T-helper 2 cell treated with Interferon-gamma antibody and Interleukin-4, amounts not matched to agents 5 μg/mL and 100 μg/mL, for 36 hours (primary cell): ENCODE data around the gene PTGES.

Experiments used
- DNase-seq: peaks from one replicate; pipeline ENCODE4 v3.0.0; 2021; ENCODE audit warnings: low spot score
- H3K27ac Mint-ChIP-seq: one replicate; pipeline ENCODE4 v1.8.0; 2021; ENCODE audit warnings: mild to moderate bottlenecking, mixed read lengths
- H3K27me3 Mint-ChIP-seq: one replicate; pipeline ENCODE4 v1.8.0; 2021; ENCODE audit warnings: low read depth, mixed read lengths
- H3K36me3 Mint-ChIP-seq: one replicate; pipeline ENCODE4 v1.8.0; 2021; ENCODE audit warnings: low read depth, mixed read lengths
- H3K4me1 Mint-ChIP-seq: one replicate; pipeline ENCODE4 v1.8.0; 2021; ENCODE audit warnings: low read depth, mixed read lengths
- H3K4me3 Mint-ChIP-seq: one replicate; pipeline ENCODE4 v1.8.0; 2022; ENCODE audit warnings: mild to moderate bottlenecking, moderate library complexity, mixed read lengths
- H3K9me3 Mint-ChIP-seq: one replicate; pipeline ENCODE4 v1.8.0; 2021; ENCODE audit warnings: mixed read lengths

PTGES gene

DNA sequence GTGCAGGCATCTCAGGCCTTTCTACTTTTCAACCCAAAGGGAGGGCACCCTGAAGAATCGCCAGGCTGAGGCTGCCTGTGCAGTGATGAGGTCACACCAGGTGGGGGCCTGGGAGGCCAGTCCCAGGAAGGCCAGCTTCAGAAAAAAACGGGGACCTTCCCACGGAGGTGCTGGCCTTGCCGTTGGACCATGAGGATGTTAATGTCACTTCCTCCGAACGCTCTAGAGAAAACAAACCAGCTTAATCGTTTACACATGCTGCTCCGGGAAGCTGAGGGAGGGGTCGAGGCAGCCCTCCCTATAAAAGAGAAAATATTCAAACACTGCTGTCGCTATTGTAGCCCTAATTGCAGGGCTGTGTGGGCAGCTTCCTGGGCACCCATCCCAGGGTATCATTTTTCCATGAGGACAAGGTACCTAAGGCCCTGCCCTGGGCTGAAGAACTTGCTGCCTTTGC, 27.0 kb downstream of the PTGES start:
- Mint-ChIP-seq H3K36me3 (no peaks in the 10 kb centered on the region), H3K4me1 (peaks cover 3% of the 10 kb centered on the region)

DNA sequence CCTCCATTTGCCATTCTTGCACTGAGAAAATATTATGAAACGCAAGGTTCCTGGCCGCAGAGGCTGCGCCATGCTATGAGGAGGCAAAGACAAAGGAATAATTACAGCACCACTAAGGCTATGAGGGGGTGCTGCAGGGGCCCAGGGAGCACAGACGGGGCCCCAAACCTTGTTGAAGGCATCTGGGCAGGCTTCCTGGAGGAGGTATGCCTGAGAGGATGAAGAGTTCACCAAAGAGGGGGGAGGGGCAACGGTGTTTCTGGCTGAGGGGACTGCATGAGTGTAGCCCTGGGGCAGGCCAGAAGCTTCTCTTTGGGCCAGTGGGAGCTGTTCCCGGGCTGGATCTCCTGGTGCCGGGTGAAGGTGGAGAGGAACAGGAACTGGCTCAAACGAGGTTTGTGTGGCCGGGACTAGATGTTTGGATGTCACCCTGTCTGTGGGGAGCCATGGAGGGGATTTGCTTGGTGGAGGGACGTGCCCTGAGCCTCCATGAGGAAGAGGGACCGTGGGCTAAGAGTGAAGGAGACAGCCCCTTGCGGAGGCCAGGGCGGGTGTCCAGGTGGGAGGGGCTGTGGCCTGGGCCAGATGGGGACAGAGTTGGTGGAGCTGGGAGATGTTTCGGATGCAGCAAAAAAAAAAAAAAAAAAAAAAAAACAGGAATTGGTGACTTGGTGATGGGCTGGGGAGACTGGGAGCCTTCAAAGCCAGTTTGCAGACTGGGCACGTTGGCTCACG, 28.2 kb downstream of the PTGES start:
- no peak for DNase-seq
- peaks cover 3% of the 10 kb centered on the region for H3K4me1 Mint-ChIP-seq
- peak overlapping the region; percentile 45 for H3K27ac Mint-ChIP-seq
- peaks cover 5% of the 10 kb centered on the region for H3K27me3 Mint-ChIP-seq
- no peaks in the 10 kb centered on the region for H3K36me3 Mint-ChIP-seq
- no peak overlapping the region for H3K4me3 Mint-ChIP-seq
- H3K9me3 Mint-ChIP-seq, result no peaks in the 10 kb centered on the region

More for the DNA sequence above, 27.0 kb downstream of the PTGES start:
- no peaks in the 10 kb centered on the region for H3K9me3 Mint-ChIP-seq
- H3K27me3 Mint-ChIP-seq, result peaks cover 7% of the 10 kb centered on the region
- no peak for DNase-seq
- H3K27ac Mint-ChIP-seq, result no peak overlapping the region
- no peak overlapping the region for H3K4me3 Mint-ChIP-seq

DNA sequence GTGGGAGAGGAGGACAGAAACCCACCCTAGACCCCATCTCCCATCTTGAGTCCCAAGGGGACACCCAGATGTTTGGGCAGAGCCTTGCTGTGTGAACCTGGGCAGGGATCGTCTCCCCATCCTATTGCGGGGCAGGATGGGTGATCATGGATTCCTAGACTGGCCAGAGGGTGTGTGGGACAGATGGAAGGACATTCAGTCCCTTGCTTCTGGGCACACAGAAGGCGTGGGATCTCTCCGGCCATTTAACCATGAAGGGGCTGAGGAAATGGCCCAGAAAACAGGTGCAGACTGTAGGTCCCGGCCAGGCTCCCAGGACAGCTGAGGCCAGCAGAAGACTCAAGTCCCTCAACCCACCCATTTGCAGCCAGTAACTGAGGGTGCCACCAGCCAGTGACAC, 29.9 kb downstream of the PTGES start:
- no peak for DNase-seq
- Mint-ChIP-seq H3K4me1 (peaks cover 3% of the 10 kb centered on the region), H3K9me3 (no peaks in the 10 kb centered on the region), H3K36me3 (no peaks in the 10 kb centered on the region), H3K27me3 (peaks cover 4% of the 10 kb centered on the region), H3K4me3 (no peak overlapping the region), H3K27ac (no peak overlapping the region)

DNA sequence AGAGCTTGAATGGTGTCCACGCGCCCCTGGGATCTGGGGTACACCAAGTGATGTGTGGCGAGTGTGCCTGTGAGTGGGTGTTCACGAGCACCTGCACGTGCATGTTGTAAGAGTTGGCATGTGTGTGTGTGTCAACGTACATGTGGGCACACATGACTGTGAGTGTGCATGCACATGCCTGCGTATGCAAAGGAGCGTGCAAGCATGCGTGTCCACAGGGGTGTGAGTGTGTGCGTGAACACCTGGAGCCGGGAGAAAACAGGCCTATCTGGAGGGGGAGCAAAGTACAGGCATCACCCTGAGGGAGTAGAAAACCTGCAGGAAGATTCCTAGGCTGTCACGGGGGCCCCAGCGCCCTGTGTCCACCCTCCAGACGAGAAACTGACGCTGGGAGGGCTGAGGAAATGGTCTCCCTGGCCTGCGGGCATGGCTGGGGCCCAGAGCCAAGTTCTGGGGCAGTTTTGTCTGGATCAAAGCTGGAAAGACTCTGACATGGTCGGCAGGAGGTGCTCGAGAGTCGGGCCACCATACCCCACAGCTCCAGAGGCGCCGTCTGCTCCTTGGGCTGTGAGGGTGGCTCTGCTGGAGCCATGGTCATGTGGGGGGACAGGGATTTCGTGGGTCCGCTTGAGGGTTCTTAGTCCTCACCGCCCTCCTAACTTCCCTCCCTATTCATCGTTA, 31.8 kb downstream of the PTGES start:
- Mint-ChIP-seq H3K36me3 (no peaks in the 10 kb centered on the region), H3K4me1 (no peaks in the 10 kb centered on the region), H3K4me3 (no peak overlapping the region), H3K27me3 (no peaks in the 10 kb centered on the region), H3K27ac (no peak overlapping the region), H3K9me3 (no peaks in the 10 kb centered on the region)
- DNase-seq, result no peak

DNA sequence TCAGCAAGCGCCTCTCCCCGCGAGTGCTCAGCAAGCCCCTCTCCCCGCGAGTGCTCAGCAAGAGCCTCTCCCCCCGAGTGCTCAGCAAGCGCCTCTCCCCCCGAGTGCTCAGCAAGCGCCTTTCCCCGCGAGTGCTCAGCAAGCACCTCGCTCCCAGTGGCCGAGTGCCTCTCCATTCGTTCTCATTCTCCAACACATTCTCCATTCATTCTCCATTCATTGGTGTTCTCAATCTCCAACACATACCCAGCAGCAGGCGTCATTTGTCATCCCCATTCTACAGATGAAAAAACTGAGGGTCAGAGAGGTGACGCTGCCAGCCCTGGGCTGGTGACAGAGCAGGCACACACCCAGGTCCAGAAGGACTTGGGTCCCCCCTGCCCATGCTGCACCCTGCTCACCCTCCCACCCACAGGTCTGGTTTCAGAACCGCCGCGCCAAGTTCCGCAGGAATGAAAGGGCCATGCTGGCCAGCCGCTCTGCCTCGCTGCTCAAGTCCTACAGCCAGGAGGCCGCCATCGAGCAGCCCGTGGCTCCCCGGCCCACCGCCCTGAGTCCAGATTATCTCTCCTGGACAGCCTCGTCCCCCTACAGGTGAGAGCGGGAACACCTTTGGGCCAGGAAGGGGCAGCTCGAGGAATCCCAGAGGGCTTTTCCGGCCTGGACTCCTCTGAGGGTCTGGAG, 32.5 kb downstream of the PTGES start:
- no peaks in the 10 kb centered on the region for H3K36me3 Mint-ChIP-seq
- H3K27me3 Mint-ChIP-seq, result no peaks in the 10 kb centered on the region
- H3K4me1 Mint-ChIP-seq, result peaks cover 2% of the 10 kb centered on the region
- H3K4me3 Mint-ChIP-seq, result no peak overlapping the region
- no peak for DNase-seq
- no peaks in the 10 kb centered on the region for H3K9me3 Mint-ChIP-seq
- no peak overlapping the region for H3K27ac Mint-ChIP-seq

DNA sequence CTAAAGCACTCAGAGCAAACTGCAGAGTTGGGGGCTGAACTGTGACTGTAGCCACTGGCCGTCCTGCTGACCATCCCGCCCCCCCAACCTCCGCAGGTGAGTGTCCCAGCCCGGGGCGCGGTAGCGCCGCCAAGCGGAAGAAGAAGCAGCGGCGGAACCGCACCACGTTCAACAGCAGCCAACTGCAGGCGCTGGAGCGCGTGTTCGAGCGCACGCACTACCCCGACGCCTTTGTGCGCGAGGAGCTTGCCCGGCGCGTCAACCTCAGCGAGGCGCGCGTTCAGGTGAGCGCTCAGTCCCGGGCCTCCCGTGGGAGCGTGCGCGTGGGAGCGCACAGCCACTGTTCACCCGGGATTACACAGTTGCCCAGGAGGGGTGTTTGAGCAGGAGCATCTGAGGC, 33.7 kb downstream of the PTGES start:
- Mint-ChIP-seq H3K4me1 (peaks cover 2% of the 10 kb centered on the region), H3K36me3 (no peaks in the 10 kb centered on the region), H3K27me3 (no peaks in the 10 kb centered on the region), H3K4me3 (no peak overlapping the region), H3K9me3 (no peaks in the 10 kb centered on the region), H3K27ac (no peak overlapping the region)
- no peak for DNase-seq

DNA sequence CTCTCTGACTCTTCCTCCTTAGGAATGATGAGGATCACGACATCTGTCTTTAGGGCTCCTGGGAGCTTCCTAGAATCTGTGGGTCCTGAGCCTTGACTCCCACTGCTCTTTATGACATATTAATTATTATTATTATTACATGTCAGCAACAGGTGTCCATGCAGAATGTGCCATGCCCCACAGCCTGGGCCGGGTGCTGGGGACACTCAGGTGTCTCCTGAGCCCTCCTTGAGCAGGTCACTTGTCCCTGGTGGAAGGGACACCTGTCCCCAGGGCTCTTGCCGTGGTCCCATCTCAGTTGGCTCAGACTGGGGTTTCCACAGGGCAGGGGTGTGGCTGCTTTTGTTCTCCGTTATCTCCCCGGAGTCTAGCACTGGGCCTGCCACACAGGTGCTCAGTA, 34.2 kb downstream of the PTGES start:
- Mint-ChIP-seq H3K4me3 (no peak overlapping the region), H3K9me3 (no peaks in the 10 kb centered on the region), H3K36me3 (no peaks in the 10 kb centered on the region), H3K27me3 (no peaks in the 10 kb centered on the region), H3K27ac (peak overlapping the region; percentile 49), H3K4me1 (peaks cover 2% of the 10 kb centered on the region)
- no peak for DNase-seq

DNA sequence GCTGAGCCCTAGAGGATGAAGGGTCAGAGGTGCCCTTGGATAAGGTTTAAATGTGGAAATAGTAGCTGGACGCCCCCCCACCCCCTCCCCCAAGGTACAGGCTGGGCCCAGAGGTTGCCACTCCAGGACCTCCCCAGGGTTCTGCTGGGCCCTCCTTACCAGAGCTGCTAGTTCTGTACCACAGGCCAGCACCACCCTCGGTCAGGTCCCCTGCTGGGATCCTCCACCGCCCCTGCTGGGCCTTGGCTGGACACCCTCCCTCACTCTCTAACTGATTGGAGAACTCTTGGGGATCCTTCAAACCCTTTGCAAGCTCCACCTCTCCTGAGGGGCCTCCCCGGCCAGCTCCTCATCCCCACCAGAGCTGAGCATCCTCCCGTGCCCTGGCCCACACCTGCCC, 34.9 kb downstream of the PTGES start:
- Mint-ChIP-seq H3K27ac (no peak overlapping the region), H3K4me1 (peaks cover 5% of the 10 kb centered on the region), H3K4me3 (no peak overlapping the region), H3K9me3 (no peaks in the 10 kb centered on the region), H3K27me3 (no peaks in the 10 kb centered on the region), H3K36me3 (no peaks in the 10 kb centered on the region)
- no peak for DNase-seq

DNA sequence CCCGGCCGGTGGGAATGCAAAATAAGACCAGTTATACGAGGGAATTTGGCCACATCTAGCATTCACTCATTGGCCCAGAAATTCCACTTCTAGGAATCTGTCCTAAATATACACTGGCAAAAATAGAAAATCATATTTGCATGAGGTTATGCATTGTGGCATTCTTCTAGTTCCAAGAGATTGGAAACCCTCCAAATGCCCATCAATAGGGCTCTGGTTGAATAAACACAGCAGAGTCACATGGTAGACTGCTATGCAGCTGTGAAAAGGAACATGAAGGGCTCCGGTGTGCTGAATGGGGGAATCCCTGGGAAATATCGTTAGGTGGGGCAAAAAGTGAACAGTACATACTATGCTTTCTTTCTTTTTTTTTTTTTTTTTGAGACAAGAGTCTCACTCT, 36.8 kb downstream of the PTGES start:
- H3K27me3 Mint-ChIP-seq, result no peaks in the 10 kb centered on the region
- no peak overlapping the region for H3K27ac Mint-ChIP-seq
- peaks cover 20% of the 10 kb centered on the region for H3K4me1 Mint-ChIP-seq
- no peak overlapping the region for H3K4me3 Mint-ChIP-seq
- no peaks in the 10 kb centered on the region for H3K36me3 Mint-ChIP-seq
- DNase-seq, result no peak
- H3K9me3 Mint-ChIP-seq, result no peaks in the 10 kb centered on the region

DNA sequence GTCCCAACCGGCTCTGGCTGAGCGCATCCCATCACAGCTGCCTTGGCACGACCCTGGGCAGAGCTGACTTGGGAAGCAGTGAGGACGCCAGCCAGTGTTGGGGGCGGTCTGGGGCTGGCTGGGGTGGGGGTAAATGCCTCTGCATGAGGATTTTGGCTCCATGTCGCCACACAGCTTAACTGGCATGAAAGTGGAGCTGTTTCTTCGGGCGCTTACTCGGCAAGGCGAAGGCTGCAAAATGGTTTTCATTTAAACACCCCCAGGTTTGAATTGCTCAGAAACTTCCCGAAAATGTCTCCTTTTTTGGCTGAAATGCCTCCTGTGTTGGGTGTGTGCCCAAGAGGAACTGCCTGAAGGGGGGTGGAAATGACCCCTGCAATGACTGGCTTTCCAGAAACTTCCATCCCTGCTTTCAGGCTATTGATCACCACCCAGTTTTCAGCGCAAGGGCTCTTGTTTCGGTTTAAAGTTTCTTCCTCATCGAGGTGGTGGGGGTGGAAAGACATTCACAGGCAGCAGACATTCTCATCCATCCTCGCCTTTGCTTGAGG, 38.3 kb downstream of the PTGES start:
- Mint-ChIP-seq H3K4me1 (peaks cover 27% of the 10 kb centered on the region), H3K27me3 (no peaks in the 10 kb centered on the region), H3K27ac (no peak overlapping the region), H3K9me3 (no peaks in the 10 kb centered on the region), H3K4me3 (no peak overlapping the region), H3K36me3 (no peaks in the 10 kb centered on the region)
- no peak for DNase-seq

DNA sequence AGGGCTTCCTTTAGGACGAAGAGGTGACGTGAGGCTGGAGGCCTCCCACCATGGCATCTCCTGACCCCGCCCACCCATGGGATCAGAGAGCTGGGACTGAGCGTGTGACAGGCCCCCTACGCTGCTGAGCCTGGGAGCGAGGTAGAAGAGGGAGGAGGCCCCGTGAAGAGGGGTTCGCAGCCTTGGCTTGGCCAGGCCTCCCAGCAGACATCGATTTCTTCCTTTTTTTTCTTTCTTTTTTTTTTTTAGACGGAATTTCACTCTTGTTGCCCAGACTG, 39.5 kb downstream of the PTGES start:
- no peaks in the 10 kb centered on the region for H3K9me3 Mint-ChIP-seq
- no peaks in the 10 kb centered on the region for H3K36me3 Mint-ChIP-seq
- H3K4me1 Mint-ChIP-seq, result peaks cover 27% of the 10 kb centered on the region
- no peaks in the 10 kb centered on the region for H3K27me3 Mint-ChIP-seq
- no peak for DNase-seq
- no peak overlapping the region for H3K4me3 Mint-ChIP-seq
- H3K27ac Mint-ChIP-seq, result peak overlapping the region; percentile 49

DNA sequence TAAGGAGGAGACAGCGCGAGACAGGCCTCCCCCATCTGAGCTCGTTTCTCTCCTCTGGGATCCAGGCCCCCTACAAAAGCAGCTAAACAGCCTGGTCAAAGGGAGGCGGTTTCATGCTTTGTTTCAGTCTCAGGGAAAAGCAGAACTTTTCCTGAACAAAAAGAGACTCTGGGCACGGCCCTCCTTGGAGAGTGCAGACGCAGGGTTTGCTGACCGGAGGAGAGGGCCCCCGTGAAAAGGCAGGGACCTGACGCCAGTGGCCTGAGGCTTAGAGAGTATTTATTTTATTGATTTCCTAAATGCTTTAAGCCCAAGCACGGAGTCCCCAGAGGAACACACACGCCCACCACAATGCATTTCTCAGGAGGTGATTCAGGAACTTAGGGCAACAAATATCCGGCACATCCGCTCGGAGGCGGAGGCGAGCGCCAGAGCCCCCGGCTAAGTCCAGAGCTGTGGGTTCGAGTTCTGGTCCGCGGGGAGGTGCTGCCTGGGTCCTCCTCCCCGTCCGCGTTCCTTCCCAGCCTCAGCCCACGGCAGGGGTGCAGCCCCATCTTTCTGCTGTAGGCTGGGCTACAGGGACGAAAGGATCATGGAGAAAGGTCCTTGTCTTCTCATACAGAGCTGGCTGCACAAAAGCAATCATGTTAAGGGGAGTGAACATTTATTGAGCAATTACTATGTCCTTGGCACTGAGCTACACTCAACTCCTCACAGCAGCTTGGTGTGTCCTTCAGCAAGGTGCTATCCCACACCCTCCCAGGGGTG, 40.0 kb downstream of the PTGES start:
- no peaks in the 10 kb centered on the region for H3K36me3 Mint-ChIP-seq
- peak overlapping the region; percentile 49 for H3K27ac Mint-ChIP-seq
- H3K4me1 Mint-ChIP-seq, result peaks cover 29% of the 10 kb centered on the region
- no peaks in the 10 kb centered on the region for H3K9me3 Mint-ChIP-seq
- H3K4me3 Mint-ChIP-seq, result peak overlapping the region; percentile 73
- no peaks in the 10 kb centered on the region for H3K27me3 Mint-ChIP-seq
- no peak for DNase-seq

DNA sequence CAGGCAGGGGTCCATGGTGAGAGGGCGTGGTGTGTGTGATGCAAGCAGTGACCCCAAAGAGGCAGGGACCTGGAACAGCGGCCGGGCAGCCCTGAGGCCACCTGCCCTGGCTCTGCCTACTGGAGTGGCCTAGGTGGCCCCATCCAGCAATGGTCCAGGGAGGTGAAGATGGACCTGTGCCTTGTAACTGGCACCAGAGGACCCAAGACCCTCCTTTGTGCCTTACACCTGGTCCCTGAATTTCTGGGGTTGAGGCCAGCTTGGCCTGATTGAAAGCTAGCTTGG, 42.7 kb downstream of the PTGES start:
- Mint-ChIP-seq H3K4me3 (no peak overlapping the region), H3K27ac (peak overlapping the region; percentile 49), H3K27me3 (no peaks in the 10 kb centered on the region), H3K4me1 (peaks cover 27% of the 10 kb centered on the region), H3K36me3 (no peaks in the 10 kb centered on the region), H3K9me3 (no peaks in the 10 kb centered on the region)
- no peak for DNase-seq
